ENCODE measurements around the gene NCEH1. TPM values are rescaled to one million over a fixed set of nuclear protein-coding genes. Genes with fewer than 3 reads are reported as not detected.

NCEH1 gene
- total and polyA plus RNA-seq, 4 donors: 1.1 to 32.3 (median 2.5) TPM

DNA sequence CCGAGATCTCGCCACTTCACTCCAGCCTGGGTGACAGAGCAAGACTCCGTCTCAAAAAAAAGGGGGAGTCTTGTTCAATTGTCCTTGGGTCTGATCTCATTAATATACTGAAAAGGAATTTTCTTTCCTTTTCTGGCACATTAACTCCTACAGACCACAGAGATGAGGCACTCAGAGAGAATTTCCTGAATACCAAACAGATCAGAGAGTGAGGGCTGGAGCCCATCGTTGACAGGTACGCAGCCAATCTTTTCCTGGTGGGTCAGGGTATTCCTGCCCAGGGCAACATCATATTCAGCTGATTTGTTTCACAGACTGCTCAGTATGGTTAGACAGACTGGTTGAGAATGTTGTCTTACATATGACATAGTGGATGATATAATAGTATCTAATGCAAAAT lies 104.8 kb downstream of the NCEH1 start:
- Histone ChIP-seq H3K36me3 (ENCODE audit: control insufficient read depth in 4 of 4, insufficient read depth in 3 of 4, low read depth in 1 of 4, low read length in 3 of 4) (no peaks in the 10 kb centered on the region), H3K9me3 (ENCODE audit: control insufficient read depth in 4 of 4, low read length in 3 of 4) (no peaks in the 10 kb centered on the region), H3K27me3 (ENCODE audit: control insufficient read depth in 4 of 4, insufficient read depth in 4 of 4, low read length in 3 of 4) (no peaks in the 10 kb centered on the region), H3K4me1 (ENCODE audit: control insufficient read depth in 4 of 4, insufficient read depth in 4 of 4, low read length in 3 of 4) (peaks cover 3 to 12% (median 9%) of the 10 kb centered on the region in 4 donors), H3K9ac (ENCODE audit: low read depth in 1 of 2, low read length in 2 of 2) (no peak overlapping the region), H3K27ac (ENCODE audit: low read depth in 1 of 2, low read length in 2 of 2) (no peak overlapping the region), H3K4me3 (ENCODE audit: low read depth in 1 of 3, low read length in 3 of 3) (no peak overlapping the region)
- 94% methylated on average over 5 of the region's 5 CpGs for WGBS
- no peak for DNase-seq (ENCODE audit: low spot score)
- TF ChIP-seq FOXA2 (IDR thresholded peaks at IDR 0.05) (no peak), YY1 (IDR thresholded peaks at IDR 0.05) (no peak), RAD21 (IDR thresholded peaks at IDR 0.05) (no peak), SP1 (IDR thresholded peaks at IDR 0.05) (no peak), HNF4G (IDR thresholded peaks at IDR 0.05) (no peak), NR2F2 (IDR thresholded peaks at IDR 0.05) (no peak), FOXA1 (IDR thresholded peaks at IDR 0.05) (no peak), CTCF (IDR thresholded peaks at IDR 0.05; ENCODE audit: low read depth, low read length, missing input control) (no peak), GABPA (IDR thresholded peaks at IDR 0.05 in 1 of 2, conservative IDR thresholded peaks at IDR 0.05 in 1 of 2) (no peak), EGR1 (IDR thresholded peaks at IDR 0.05; ENCODE audit: low read depth in 2 of 2) (no peak), HNF4A (conservative IDR thresholded peaks at IDR 0.05) (no peak), TAF1 (conservative IDR thresholded peaks at IDR 0.05) (no peak), REST (IDR thresholded peaks at IDR 0.05) (no peak), JUND (IDR thresholded peaks at IDR 0.05) (no peak), ATF3 (IDR thresholded peaks at IDR 0.05) (no peak), RXRA (IDR thresholded peaks at IDR 0.05) (no peak)
- TF ChIP-seq, protein P1, sequence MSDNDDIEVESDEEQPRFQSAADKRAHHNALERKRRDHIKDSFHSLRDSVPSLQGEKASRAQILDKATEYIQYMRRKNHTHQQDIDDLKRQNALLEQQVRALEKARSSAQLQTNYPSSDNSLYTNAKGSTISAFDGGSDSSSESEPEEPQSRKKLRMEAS (IDR thresholded peaks at IDR 0.05): no peak

GRCh38 chr3:172604895-172605646 lies 105.8 kb downstream of the NCEH1 start:
- peaks cover 3 to 15% (median 10%) of the 10 kb centered on the region in 4 donors for H3K4me1 ChIP-seq (ENCODE audit: control insufficient read depth in 4 of 4, insufficient read depth in 4 of 4, low read length in 3 of 4)
- WGBS: 93% methylated on average over 3 of the region's 3 CpGs
- no peaks in the 10 kb centered on the region for H3K36me3 ChIP-seq (ENCODE audit: control insufficient read depth in 4 of 4, insufficient read depth in 3 of 4, low read depth in 1 of 4, low read length in 3 of 4)
- H3K9me3 ChIP-seq (ENCODE audit: control insufficient read depth in 4 of 4, low read length in 3 of 4): no peaks in the 10 kb centered on the region
- no peak overlapping the region for H3K4me3 ChIP-seq (ENCODE audit: low read depth in 1 of 3, low read length in 3 of 3)
- no peaks in the 10 kb centered on the region for H3K27me3 ChIP-seq (ENCODE audit: control insufficient read depth in 4 of 4, insufficient read depth in 4 of 4, low read length in 3 of 4)
- no peak overlapping the region for H3K27ac ChIP-seq (ENCODE audit: low read depth in 1 of 2, low read length in 2 of 2)
- H3K9ac ChIP-seq (ENCODE audit: low read depth in 1 of 2, low read length in 2 of 2): no peak overlapping the region
- DNase-seq (ENCODE audit: low spot score): no peak
- TF ChIP-seq REST (IDR thresholded peaks at IDR 0.05): no peak
- no peak for TF ChIP-seq FOXA1 (IDR thresholded peaks at IDR 0.05)
- TF ChIP-seq JUND (IDR thresholded peaks at IDR 0.05): no peak
- no peak for TF ChIP-seq CTCF (IDR thresholded peaks at IDR 0.05; ENCODE audit: low read depth, low read length, missing input control)
- TF ChIP-seq YY1 (IDR thresholded peaks at IDR 0.05): no peak
- no peak for TF ChIP-seq RXRA (IDR thresholded peaks at IDR 0.05)
- no peak for TF ChIP-seq NR2F2 (IDR thresholded peaks at IDR 0.05)
- TF ChIP-seq HNF4A (conservative IDR thresholded peaks at IDR 0.05): no peak
- no peak for TF ChIP-seq SP1 (IDR thresholded peaks at IDR 0.05)
- TF ChIP-seq, protein P1 (IDR thresholded peaks at IDR 0.05): no peak
- TF ChIP-seq HNF4G (IDR thresholded peaks at IDR 0.05): no peak
- TF ChIP-seq TAF1 (conservative IDR thresholded peaks at IDR 0.05): no peak

Data from liver (tissue), 9 donors.